ENCODE data around the gene PLEKHH1.
"Not testable (repeated sequence)": the region's sequence is repeated elsewhere in the genome, so short reads cannot be mapped to it uniquely, and the experiment has no call there.

PLEKHH1 gene

DNA sequence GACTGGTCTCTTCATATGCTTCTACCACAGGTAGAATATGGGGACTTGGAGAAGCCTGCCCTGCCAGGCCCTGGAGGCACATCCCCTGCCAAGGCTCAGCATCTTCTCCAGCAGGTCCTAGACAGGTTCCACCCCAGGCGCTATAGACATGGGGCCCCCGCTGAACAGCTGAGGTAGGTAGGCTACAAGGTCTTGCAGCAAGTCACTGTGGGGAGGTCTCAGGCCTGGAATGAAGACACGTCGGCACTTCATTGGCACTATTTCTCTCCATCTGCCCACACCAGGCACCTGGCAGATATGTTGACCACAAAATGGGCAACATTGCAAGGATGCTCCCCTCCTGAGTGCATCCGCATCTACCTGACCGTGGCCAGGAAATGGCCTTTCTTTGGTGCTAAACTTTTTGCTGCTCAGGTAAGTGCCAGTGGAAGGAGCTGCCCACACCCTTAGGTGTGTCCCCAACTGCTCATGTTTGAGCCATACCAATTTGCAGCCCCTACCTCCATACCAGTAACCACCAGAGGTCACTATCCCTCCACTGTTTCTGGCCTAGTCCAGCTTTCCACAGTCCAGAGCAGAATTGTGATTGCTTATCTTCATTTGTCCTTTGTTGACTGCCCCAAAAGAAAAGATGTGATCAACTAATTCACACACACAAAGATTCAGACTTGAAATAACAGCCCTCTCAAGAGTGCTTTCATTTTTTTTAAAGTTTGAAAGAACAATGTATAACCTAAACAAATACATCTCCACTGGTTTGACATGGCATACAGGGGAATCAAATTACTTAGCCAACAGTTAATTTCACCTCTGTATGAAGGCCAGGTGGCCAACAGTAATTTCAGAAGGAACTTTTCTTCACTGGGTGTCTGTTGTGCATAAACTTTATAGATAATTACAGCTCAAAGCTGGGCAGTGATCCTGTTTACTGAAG is 50.9 kb downstream of the PLEKHH1 start:
- no peak for DNase-seq (ENCODE audit: low read depth in 2 of 2)

DNA sequence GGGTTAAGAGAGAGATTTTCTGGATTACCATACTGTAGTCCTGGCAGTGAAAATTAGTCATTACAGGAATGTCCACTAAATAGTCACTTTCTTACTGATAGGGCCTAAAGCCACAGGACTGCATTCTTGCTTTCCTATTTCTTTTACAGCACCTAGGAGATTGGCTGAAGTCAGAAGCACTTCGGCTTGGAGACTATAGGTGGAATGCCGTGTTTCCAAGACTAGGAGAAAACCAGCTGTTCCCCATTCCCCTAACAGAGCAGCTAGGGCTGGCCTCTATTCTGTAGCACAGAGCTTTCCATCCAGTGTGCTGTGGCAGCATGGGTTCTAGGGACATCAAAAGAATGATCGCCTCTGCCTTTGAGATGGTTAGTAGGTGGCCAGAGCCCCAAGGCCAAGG is 51.9 kb downstream of the PLEKHH1 start:
- no peak for DNase-seq (ENCODE audit: low read depth in 2 of 2)

DNA sequence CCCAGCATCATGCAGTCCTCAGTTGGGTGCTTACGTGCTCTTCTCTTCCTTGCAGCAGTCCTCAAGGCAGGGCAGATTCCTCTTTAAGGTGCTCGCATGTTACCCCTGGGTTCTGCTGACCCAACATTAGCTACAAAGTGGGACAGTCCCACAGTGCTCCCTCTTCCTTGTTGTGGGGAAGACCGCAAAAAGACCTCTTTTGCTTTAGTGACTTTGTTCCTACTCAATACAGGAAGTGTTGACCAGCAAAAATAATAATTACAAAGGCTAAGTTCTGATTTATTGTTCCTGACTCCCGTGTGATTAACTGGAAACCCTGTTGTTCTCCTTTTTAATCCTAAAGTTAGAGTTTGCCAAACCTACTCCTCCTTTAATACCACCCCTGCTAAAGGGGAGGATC is 53.3 kb downstream of the PLEKHH1 start:
- no peak for DNase-seq (ENCODE audit: low read depth in 2 of 2)

DNA sequence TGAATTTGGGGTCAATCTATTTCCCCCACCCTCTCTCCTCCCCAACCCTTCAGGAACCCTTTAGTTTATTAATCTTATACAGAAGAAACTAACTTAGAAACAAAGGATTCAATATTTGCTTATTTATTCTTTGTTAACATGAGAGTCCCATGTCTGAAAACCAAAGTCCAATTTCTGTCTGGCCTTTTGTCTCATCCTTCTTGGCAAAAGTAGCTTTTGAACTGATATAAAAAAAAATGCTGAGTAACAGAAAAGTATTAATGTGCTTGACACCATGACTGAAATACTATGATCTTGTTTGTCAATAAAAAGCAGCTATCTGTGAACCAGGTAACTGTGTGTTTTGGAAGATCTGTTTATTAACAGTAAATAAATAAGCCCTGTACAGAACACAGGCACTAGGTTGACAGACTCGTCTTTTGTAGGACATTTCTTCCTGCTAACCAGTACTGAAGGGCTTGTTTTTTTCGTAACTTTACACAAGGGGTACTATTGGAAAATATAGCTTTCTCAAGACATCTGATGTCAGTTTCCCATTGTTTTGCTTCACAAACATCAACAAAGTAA is 56.2 kb downstream of the PLEKHH1 start:
- no peak for DNase-seq (ENCODE audit: low read depth in 2 of 2)

DNA sequence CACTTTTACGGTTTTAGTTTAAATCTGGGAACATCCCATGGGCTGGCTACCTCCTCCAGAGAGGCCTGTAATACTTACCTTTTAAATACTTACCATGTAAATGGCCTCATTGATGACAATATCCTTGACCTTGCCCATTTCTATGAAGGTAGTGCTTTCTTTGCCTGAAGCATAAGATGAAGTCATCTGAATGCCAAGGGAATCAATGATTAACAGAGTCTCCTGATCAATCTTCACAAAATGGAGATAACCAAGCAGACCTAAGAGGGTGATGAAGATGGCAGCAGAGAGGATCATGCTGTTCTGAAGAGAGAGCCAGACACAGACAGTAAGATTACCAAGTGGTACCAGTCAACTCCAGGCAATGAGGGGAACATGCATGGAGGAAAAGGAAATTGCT is 60.6 kb downstream of the PLEKHH1 start:
- not testable (repeated sequence) for DNase-seq (ENCODE audit: low read depth in 2 of 2)

DNA sequence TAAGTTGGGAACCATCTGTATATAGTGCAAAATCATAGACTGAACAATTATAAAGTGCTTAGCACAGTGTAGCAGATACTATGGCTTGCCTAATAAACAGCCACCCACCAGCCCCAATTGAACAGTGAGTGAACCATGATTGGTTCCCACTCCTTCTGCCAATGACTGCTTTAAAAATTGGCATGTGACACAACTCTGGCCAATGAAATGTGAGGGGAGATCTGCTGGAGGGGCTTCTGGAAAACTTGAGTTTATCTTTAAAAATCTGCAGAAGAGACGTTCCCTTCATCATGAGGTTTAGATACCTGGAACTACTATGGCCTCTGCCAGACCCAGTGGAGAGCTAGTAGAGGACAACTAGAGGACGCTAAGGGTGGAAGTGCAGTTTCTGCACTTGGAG is 62.3 kb downstream of the PLEKHH1 start:
- no peak for DNase-seq (ENCODE audit: low read depth in 2 of 2)

DNA sequence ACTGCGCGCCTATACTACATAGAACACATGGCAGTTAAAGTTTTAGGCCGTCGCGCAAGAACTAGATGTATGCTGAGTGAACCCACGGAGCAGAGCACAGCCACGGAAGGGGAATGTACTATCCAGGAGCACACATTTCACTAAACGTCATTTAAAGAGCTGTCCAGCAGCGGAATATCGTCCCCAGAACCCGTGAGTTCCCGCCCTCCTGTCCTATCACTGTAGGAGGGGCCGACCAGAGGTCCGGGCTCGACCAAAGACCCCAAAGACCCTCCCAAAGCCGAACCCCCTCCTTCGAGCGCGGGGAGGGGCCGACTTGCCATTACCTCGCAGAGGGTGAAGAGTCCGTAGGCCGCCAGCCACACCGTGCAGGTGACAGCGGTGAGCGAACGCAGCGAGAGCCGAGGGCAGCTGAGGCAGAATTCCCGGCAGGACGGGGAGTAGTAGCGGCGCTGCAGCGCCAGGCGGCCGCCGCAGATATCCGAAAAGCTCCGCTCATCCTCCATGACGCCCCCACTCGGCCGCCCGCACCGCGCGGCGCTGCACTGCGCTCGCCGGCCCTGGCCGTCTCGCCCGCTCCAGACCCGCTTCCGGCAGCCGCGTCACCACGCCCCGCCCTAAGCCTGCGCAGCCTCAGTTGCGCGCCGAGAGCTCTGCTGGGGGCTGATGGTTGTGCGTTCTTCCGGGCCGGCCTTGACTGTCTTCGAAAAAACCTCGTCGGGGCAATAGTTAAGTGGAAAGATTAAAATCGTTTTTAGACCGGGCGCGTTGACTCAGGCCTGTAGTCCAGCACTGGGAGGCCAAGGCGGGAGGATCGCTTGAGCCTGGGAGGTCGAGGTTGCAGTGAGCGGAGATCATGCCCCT is 66.8 kb downstream of the PLEKHH1 start, which contains the start of gene PIGH:
PIGH (minus strand) TSS at position 571 of the 864 bp plus-strand sequence; CDS start at position 506, 65 bp downstream.
- peak; percentile 89 to 91 for DNase-seq (ENCODE audit: low read depth in 2 of 2)

DNA sequence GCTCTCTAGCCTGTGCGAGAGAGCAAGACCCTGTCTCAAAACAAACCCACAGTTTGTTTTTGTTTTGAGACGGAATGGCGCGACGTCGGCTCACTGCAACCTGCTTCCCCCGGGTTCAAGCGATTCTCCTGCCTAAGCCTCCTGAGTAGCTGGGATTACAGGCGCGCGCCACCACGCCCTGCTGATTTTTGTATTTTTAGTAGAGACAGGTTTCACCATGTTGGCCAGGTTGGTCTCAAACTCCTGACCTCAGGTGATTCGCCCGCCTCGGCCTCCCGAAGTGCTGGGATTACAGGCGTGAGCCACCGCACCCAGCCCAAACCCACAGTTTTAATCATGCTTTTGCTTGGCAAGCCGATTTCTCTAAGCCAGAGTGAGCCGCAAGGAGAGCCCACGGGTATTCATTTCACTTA is 67.5 kb downstream of the PLEKHH1 start:
- DNase-seq (ENCODE audit: low read depth in 2 of 2) = not testable (repeated sequence)

DNA sequence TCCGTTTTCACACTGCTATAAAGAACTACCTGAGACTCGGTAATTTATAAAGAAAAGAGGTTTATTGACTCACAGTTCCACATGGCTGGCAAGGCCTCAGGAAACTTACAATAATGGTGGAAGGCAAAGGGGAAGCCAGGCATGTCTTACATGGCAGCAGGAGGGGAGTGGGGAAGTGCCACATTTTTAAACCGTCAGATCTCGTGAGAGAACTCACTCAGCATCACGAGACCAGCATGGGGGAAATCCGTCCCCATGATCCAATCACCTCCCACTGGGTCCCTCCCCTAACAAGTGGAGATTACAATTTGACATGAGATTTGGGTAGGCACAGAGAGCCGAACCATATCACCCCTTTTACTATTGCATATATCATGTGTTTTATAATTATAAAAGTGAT is 69.0 kb downstream of the PLEKHH1 start:
- DNase-seq (ENCODE audit: low read depth in 2 of 2) = no peak

DNA sequence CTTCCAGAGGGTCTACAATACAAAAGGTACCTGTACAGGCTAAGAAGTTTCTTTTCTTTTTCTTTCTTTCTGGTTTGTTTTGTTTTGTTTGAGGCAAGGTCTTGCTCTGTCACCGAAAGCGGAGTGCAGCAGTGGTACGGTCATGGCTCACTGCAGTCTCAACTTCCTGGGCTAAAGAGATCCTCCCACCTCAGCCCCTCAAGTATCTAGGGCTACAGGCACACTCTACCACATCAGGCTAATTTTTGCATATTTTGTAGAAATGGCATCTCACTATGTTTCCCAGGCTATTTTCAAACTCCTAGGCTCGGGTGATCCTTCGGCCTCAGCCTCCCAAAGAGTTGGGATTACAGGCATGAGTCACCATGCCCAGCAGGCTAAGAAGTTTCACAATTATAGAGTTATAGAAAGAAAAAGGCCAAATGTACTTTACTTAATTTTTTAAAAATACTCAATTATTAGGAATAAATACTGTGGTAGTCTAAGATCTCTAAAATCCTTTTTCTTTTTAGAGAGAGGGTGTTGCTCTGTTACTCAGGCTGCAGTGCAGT is 70.0 kb downstream of the PLEKHH1 start:
- DNase-seq (ENCODE audit: low read depth in 2 of 2) = no peak

DNA sequence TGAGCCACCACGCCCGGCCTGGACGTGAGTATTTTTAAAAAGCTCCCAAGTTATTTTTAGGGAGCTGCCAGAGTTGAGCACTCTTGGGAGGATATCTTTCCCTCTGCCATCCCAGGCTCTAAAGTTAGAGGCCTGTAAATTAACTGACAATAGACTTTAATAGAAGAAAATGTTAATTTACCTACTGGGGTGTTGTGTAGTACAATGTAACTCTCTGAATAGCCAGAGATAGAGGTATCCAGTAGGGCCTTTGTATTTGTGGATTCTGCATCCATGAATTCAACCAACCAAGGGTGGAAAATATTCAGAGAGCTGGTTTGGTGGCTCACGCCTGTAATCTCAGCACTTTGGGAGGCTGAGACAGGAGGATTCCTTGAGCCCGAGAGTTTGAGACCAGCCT is 74.6 kb downstream of the PLEKHH1 start:
- DNase-seq (ENCODE audit: low read depth in 2 of 2) = no peak

DNA sequence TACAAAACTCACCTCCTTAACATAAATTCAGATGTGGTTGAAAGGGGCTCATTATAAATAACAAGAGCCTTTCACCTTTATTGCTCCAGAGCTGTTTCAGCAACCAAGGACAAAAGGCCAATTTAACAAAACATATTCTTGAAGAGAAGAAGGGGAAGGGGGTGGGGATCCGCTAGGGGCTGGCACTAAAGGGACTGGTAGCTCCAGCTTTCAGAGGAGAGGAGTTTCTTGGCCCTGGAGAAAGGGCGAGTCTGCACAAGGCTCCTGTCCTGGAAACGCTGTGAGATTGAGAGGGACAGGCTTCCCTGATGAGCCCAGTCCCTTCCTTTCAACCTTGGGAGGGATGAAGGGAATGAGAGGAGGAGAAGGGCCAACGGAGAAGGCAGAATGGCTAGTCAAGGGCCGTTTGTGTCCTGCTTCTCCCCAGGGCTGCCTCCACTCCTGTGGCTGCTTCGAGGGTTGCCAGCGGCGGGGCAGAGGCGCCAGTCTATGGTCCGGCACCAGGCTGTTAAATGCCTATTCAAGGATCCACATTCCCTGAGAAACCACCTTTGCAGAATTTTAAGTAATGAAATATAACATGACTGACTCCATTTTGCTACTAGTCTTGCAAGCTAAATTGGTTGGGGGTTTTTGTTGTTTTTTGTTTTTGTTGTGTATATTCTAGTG is 76.7 kb downstream of the PLEKHH1 start:
- no peak for DNase-seq (ENCODE audit: low read depth in 2 of 2)

DNA sequence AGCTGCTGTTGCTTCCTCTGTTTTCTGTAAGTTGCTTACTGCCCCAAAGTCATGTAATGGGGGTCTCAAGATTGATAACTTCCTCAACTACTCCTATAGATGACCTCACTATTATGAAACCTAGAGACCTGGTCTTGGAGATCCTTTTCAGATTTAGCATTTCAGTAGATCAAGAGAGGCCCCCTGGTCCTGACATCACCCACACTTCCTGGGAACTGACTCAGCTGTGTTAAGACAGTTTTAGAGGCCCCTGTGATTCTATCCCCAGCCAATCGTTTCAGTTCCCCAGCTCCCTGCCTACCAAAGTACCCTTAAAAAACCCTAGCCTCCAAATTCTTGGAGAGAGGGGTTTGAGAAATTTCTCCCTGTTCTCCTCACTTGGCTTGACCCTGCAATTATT is 77.4 kb downstream of the PLEKHH1 start:
- DNase-seq (ENCODE audit: low read depth in 2 of 2) = no peak

DNA sequence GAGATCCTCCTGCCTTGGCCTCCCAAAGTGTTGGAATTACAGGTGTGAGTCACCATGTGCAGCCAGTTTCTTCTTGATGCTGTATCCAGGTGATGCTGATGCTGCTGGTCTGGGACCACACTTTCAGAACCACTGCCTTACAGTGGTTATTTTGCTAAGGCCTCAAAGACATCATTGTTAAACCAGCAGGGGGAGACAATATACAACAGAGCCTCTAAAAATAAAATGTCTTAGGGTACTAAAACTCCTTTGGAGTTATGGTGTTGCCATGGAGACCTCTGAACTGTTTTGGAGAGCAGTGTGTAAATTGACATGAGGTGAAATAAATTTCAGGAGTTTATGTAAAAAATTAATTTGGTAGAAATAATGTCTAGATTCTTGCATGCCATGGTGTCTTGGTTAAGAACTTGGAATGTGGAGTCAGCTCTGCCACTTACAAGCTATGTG is 85.5 kb downstream of the PLEKHH1 start:
- DNase-seq (ENCODE audit: low read depth in 2 of 2) = no peak

DNA sequence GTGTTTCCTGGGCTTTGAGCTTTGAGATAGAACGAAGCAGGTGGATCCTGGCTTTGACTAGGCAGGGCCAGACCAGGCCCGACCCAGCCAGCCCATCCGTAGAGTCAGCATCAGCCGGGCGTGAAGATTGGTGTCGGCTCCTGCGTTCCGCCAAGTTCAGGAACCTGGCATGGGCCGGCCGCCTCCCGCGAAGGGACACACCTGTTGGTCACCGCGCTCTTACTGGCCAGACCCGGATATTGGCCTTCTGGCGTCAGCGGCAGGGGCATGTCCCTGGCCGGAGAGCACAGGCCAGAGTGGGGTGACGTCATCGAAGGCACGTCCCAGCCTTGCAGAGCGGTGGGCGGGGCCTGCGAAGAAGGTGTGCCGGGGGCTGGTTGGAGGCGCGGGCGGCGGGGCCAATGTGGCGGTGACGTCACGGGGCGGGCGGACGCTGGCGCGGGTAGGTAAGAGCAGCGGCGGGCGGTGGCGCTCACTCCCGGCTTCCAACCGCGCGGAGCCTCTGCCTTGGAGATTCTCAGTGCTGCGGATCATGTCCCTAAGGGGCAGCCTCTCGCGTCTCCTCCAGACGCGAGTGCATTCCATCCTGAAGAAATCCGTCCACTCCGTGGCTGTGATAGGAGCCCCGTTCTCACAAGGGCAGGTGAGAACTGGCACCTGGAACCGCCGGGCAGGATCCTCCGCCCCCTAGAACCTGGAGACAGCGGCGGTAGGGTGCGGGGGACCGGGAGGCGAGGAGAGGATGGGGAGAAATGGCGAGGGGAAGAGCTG is 86.5 kb downstream of the PLEKHH1 start, which contains the start of gene ARG2:
ARG2 (plus strand) TSS at position 475 of the 771 bp plus-strand sequence; CDS start at position 533, 58 bp downstream.
- peak; percentile 93 to 94 for DNase-seq (ENCODE audit: low read depth in 2 of 2)

DNA sequence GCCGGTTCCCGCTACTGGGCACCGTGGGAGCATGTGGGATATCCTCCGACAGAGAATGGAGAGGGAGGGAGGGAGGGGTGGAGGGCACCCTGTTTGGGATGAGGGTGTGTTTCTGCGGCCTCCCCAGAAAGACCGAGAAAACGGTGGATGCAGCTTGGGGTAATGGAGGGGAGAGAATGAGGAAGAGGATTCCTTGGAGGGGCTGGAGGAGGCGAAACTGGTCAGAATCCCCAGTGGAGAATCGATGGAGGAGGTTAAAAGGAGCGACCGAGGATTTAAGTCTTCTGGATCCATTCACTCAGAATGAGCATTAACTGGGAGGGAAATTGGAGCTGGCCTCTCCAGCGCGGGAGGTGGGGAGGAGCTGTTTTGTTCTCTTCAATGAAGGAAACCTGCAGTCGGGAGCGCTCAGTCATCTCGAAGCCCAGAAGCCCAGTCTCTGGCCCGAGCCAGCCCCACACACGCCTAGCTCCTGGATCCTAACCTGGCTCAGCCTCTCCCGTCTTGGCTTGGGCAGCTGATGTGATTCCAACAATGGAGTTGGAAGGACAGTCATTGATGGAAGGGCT is 87.2 kb downstream of the PLEKHH1 start:
- no peak for DNase-seq (ENCODE audit: low read depth in 2 of 2)

DNA sequence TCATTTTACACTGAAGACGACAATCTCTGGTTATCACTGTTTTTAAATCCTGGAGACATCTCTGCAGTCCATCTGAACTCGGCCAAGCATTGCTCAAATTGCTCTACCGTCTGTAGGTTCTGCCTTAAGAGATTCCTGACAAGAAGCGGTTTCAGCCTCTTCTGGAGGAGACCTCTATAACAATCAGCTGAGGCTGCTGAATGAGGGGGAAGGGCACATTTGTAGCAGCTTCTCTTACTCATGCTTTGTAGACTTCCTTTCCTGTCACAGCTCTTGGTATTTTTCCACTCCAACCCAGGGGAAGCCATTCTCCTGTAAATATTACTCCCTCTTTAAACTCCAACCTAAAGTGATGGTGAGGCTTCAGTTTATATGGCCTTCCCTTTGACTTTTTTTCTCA is 89.6 kb downstream of the PLEKHH1 start:
- no peak for DNase-seq (ENCODE audit: low read depth in 2 of 2)

DNA sequence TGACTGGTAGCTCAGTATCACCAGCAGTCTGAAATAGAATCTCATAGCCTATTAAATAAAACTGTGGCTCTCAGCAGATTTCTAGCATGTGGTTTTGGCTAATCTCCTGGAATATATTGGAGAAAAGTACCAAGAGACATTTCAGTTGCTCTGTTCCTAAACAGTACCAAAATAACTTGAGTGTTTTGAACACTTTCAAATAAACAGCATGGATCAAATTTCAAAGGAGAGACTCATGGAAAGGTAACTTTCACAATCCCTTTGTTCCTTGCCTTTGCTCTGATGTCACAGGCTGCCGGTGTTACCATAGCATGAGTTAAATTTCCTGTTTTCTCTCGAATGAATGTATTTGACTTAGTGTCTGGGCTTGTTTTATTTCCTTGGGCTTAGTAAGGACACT is 90.0 kb downstream of the PLEKHH1 start:
- no peak for DNase-seq (ENCODE audit: low read depth in 2 of 2)

DNA sequence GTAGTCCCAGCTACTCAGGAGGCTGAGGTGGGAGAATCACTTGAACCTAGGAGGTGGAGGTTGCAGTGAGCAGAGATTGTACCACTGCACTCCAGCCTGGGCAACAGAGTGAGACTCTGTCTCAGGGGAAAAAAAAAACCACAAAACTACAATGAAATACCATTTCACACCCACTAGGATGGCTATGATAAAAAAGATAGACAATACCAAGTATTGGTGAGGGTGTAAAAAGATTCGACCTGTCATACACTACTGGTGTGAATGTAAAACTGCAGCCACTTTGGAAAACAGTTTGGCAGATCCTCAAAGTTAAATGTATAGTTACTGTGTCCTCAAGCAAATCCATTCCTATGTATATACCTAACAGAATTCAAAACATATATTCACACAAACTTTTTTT is 93.0 kb downstream of the PLEKHH1 start:
- not testable (repeated sequence) for DNase-seq (ENCODE audit: low read depth in 2 of 2)

DNA sequence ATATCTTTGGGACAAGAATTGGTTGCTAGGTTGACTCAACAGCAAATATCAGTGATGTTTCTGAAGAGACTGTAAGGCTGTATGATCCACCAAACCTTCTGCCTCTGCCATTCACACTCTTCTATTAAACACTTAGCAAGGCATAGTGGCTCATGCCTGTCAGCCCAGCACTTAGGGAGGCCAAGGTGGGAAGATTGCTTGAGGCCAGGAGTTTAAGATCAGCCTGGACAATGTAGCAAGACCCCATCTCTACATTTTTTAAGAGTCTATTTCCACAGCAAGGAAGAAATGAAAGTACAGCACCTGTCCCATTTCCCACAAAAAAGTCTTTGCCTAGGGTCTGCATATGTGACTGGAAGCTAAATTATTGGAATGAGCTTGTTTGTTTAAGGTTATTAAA is 94.4 kb downstream of the PLEKHH1 start:
- DNase-seq (ENCODE audit: low read depth in 2 of 2) = no peak
